ENCODE results near the gene MANBA. TPM values are rescaled to one million over a fixed set of nuclear protein-coding genes. Genes with fewer than 3 reads are reported as not detected.

The MANBA gene
- total RNA-seq, 1 experiment from 2014 or later, result 14.5 TPM

- H3K36me3 ChIP-seq (ENCODE audit: control insufficient read depth, insufficient read depth, low read length), result no peaks in the 10 kb centered on the region
- no peak overlapping the region for H3K27ac ChIP-seq (ENCODE audit: low read length)
- DNase-seq (ENCODE audit: low read depth, low spot score), result no peak
- H3K27me3 ChIP-seq (ENCODE audit: control insufficient read depth, insufficient read depth, low read length), result no peaks in the 10 kb centered on the region
- no peak overlapping the region for H3K4me3 ChIP-seq (ENCODE audit: low read depth in 2 of 2, low read length in 2 of 2)
- intact Hi-C loops (cut with micrococcal nuclease; ENCODE audit: unreplicated experiment), result no loop called here
- H3K4me1 ChIP-seq (ENCODE audit: control insufficient read depth, insufficient read depth, low read length), result peaks cover 5% of the 10 kb centered on the region; the same call in 1 of the 2 replicates
- in situ Hi-C loops (cut with HindIII; ENCODE audit: low pct_unique_long_range_greater_than_20kb, low sequenced_read_pairs), result no loop called here
- TF ChIP-seq SIN3A (IDR thresholded peaks at IDR 0.05; ENCODE audit: borderline replicate concordance, insufficient read depth, low read depth, low read length) (no peak), CTCF (IDR thresholded peaks at IDR 0.05) (no peak), TCF7L2 (IDR thresholded peaks at IDR 0.05; ENCODE audit: low read depth, low read length) (no peak), REST (IDR thresholded peaks at IDR 0.05; ENCODE audit: insufficient read depth in 1 of 2, low read depth in 2 of 2, low read length in 1 of 2) (no peak), POLR2AphosphoS5 (IDR thresholded peaks at IDR 0.05; ENCODE audit: low read depth, low read length) (no peak)
- no TSS peak for BruUV-seq (replicated peaks)
- no peaks in the 10 kb centered on the region for H3K9me3 ChIP-seq (ENCODE audit: control insufficient read depth, insufficient read depth, low read depth, low read length)
- POLR2A ChIA-PET, result interaction anchor here (0.6 kb wide), 1 partner anchor 283 kb away, joined by 5 read pairs; no protein-coding TSS in a partner anchor
- CTCF ChIA-PET, result no interaction called here
- ATAC-seq, result no peak
Measured at GRCh38 chr4:102736636-102737549, 23.9 kb downstream of the MANBA start.

GRCh38 chr4:102735582-102735981 is 25.2 kb downstream of the MANBA start:
- no peak overlapping the region for H3K27ac ChIP-seq (ENCODE audit: low read length)
- H3K36me3 ChIP-seq (ENCODE audit: control insufficient read depth, insufficient read depth, low read length), result no peaks in the 10 kb centered on the region
- no TSS peak for BruUV-seq (replicated peaks)
- peaks cover 5% of the 10 kb centered on the region; the same call in 1 of the 2 replicates for H3K4me1 ChIP-seq (ENCODE audit: control insufficient read depth, insufficient read depth, low read length)
- DNase-seq (ENCODE audit: low read depth, low spot score) (no peak), ATAC-seq (no peak)
- POLR2A ChIA-PET, result no interaction called here
- intact Hi-C loops (cut with micrococcal nuclease; ENCODE audit: unreplicated experiment) (no loop called here), in situ Hi-C loops (cut with HindIII; ENCODE audit: low pct_unique_long_range_greater_than_20kb, low sequenced_read_pairs) (no loop called here)
- H3K4me3 ChIP-seq (ENCODE audit: low read depth in 2 of 2, low read length in 2 of 2), result no peak overlapping the region
- TF ChIP-seq POLR2AphosphoS5 (IDR thresholded peaks at IDR 0.05; ENCODE audit: low read depth, low read length) (no peak), CTCF (IDR thresholded peaks at IDR 0.05) (no peak), REST (IDR thresholded peaks at IDR 0.05; ENCODE audit: insufficient read depth in 1 of 2, low read depth in 2 of 2, low read length in 1 of 2) (no peak), SIN3A (IDR thresholded peaks at IDR 0.05; ENCODE audit: borderline replicate concordance, insufficient read depth, low read depth, low read length) (no peak), TCF7L2 (IDR thresholded peaks at IDR 0.05; ENCODE audit: low read depth, low read length) (no peak)
- no peaks in the 10 kb centered on the region for H3K27me3 ChIP-seq (ENCODE audit: control insufficient read depth, insufficient read depth, low read length)
- H3K9me3 ChIP-seq (ENCODE audit: control insufficient read depth, insufficient read depth, low read depth, low read length), result no peaks in the 10 kb centered on the region
- CTCF ChIA-PET, result no interaction called here
